IMR-90 (cell line): Measurements from ENCODE around the gene SRD5A3. TPM values are rescaled to one million over a fixed set of nuclear protein-coding genes. Genes with fewer than 3 reads are reported as not detected.

Experiments used
- ATAC-seq: fragments of 200-7000 bp; cut with Tn5 transposase; 2 replicates; pipeline ENCODE4 v1.9.1; 2020; ENCODE audit warnings: low read depth, mild to moderate bottlenecking, moderate library complexity
- BruUV-seq: library from RNA; stranded (reverse); fragments of 400-500 nt; replicated peaks from 2 replicates; lab custom pipeline; 2021; lab: Mats Ljungman, UMichigan
- CTCF ChIA-PET: fragments of 300-600 bp; formaldehyde crosslinking; extraction: SDS; loops from one replicate; lab custom pipeline; 2021; ENCODE audit warnings: antibody characterized with exemption; lab: Yijun Ruan, JAX
- POLR2A ChIA-PET: fragments of 300-600 bp; sonication (Branson Sonifier 250); formaldehyde crosslinking; loops from one replicate; lab custom pipeline; 2022; ENCODE audit warnings: antibody characterized with exemption; ENCODE audit not compliant: unreplicated experiment; lab: Charles Lee
- DNase-seq: peaks from one replicate; pipeline ENCODE4 v3.0.0; 2013
- H2AFZ ChIP-seq: replicated peaks from 2 replicates; pipeline ENCODE3; 2013; ENCODE audit warnings: low read length, mild to moderate bottlenecking; ENCODE audit not compliant: poor library complexity
- H2AK5ac ChIP-seq: 2 replicates; pipeline ENCODE4 v1.6.1; 2013; ENCODE audit warnings: low read depth, low read length, inconsistent platforms
- H2AK9ac ChIP-seq: replicated peaks from 2 replicates; pipeline ENCODE3; 2013; ENCODE audit warnings: mild to moderate bottlenecking, low read depth, low read length, moderate library complexity; ENCODE audit not compliant: poor library complexity
- H2BK120ac ChIP-seq: 2 replicates; pipeline ENCODE4 v1.6.1; 2013; ENCODE audit warnings: low read depth, low read length, inconsistent platforms
- H2BK15ac ChIP-seq: 3 replicates; pipeline ENCODE4 v1.6.1; 2013; ENCODE audit warnings: low read depth, low read length, inconsistent platforms
- H2BK20ac ChIP-seq: 2 replicates; pipeline ENCODE4 v1.6.1; 2013; ENCODE audit warnings: low read depth, mild to moderate bottlenecking, inconsistent platforms, low read length, moderate library complexity
- H2BK5ac ChIP-seq: 2 replicates; pipeline ENCODE4 v1.6.1; 2013; ENCODE audit warnings: mild to moderate bottlenecking, low read depth, low read length, inconsistent platforms; ENCODE audit not compliant: poor library complexity, severe bottlenecking
- H3K14ac ChIP-seq: replicated peaks from 2 replicates; pipeline ENCODE4 v1.6.1; 2013; ENCODE audit warnings: low read depth, low read length, inconsistent platforms
- H3K18ac ChIP-seq: 2 replicates; pipeline ENCODE4 v1.6.1; 2013; ENCODE audit warnings: low read depth, low read length, control low read depth
- H3K23ac ChIP-seq: 2 replicates; pipeline ENCODE4 v1.6.1; 2013; ENCODE audit warnings: low read depth, low read length, inconsistent platforms
- H3K27ac ChIP-seq: 2 replicates; pipeline ENCODE4 v1.5.1; 2013; ENCODE audit warnings: mild to moderate bottlenecking, control low read depth, low read length; ENCODE audit not compliant: insufficient read depth
- H3K27me3 ChIP-seq: 2 replicates; pipeline ENCODE4 v1.6.1; 2013; ENCODE audit warnings: low read length; ENCODE audit not compliant: control insufficient read depth, insufficient read depth
- H3K36me3 ChIP-seq: 2 replicates; pipeline ENCODE4 v1.6.1; 2013; ENCODE audit warnings: low read length, mixed read lengths; ENCODE audit not compliant: control insufficient read depth, insufficient read depth
- H3K4ac ChIP-seq: 2 replicates; pipeline ENCODE4 v1.6.1; 2013; ENCODE audit warnings: low read depth, low read length, inconsistent platforms
- H3K4me1 ChIP-seq: 2 replicates; pipeline ENCODE4 v1.6.1; 2013; ENCODE audit warnings: low read length, mixed read lengths; ENCODE audit not compliant: control insufficient read depth, insufficient read depth
- H3K4me2 ChIP-seq: 2 replicates; pipeline ENCODE4 v1.6.1; 2013; ENCODE audit warnings: low read depth, mild to moderate bottlenecking, control low read depth, low read length, moderate library complexity
- H3K4me3 ChIP-seq: 2 replicates; pipeline ENCODE4 v1.5.1; 2013; ENCODE audit warnings: low read depth, mild to moderate bottlenecking, control low read depth, low read length, moderate library complexity; ENCODE audit not compliant: insufficient read depth
- H3K56ac ChIP-seq: 2 replicates; pipeline ENCODE4 v1.6.1; 2013; ENCODE audit warnings: low read length, inconsistent platforms; ENCODE audit not compliant: insufficient read depth; ENCODE audit errors: extremely low read depth
- H3K79me1 ChIP-seq, 2 experiments: 2 replicates each; pipeline ENCODE4 v1.6.1; 2013; ENCODE audit warnings: low read length in 2 of 2, inconsistent platforms in 1 of 2, low read depth in 1 of 2
- H3K9ac ChIP-seq: 2 replicates; pipeline ENCODE4 v1.6.1; 2013; ENCODE audit warnings: low read depth, low read length, control low read depth
- H3K9me1 ChIP-seq: 2 replicates; pipeline ENCODE4 v1.6.1; 2013; ENCODE audit warnings: low read length, inconsistent platforms; ENCODE audit not compliant: insufficient read depth
- H3K9me3 ChIP-seq: 2 replicates; pipeline ENCODE4 v1.6.1; 2013; ENCODE audit warnings: low read length; ENCODE audit not compliant: control insufficient read depth, insufficient read depth
- H4K20me1 ChIP-seq: 2 replicates; pipeline ENCODE4 v1.6.1; 2013; ENCODE audit warnings: low read length, inconsistent platforms; ENCODE audit not compliant: insufficient read depth
- H4K5ac ChIP-seq: 2 replicates; pipeline ENCODE4 v1.6.1; 2013; ENCODE audit warnings: mild to moderate bottlenecking, low read depth, low read length, control low read depth
- H4K8ac ChIP-seq, 2 experiments: 2 replicates each; pipeline ENCODE4 v1.6.1; 2013; ENCODE audit warnings: low read depth in 2 of 2, low read length in 2 of 2, control low read depth in 1 of 2, inconsistent platforms in 1 of 2
- H4K91ac ChIP-seq: 2 replicates; pipeline ENCODE4 v1.6.1; 2013; ENCODE audit warnings: low read depth, low read length, inconsistent platforms; ENCODE audit not compliant: insufficient read depth
- BHLHE40 ChIP-seq: fragments of 150-350 bp; IDR thresholded peaks from 2 replicates; pipeline ENCODE4 v1.6.1; 2016; ENCODE audit warnings: mild to moderate bottlenecking, low read depth, low read length
- CEBPB ChIP-seq: IDR thresholded peaks from 2 replicates; pipeline ENCODE4 v1.6.1; 2012; ENCODE audit warnings: low read depth, low read length, improper control_type of control experiment
- NFE2L2 ChIP-seq: fragments of 150-350 bp; IDR thresholded peaks from 2 replicates; pipeline ENCODE4 v1.6.1; 2016; ENCODE audit warnings: low read depth, mild to moderate bottlenecking, low read length
- POLR2A ChIP-seq: IDR thresholded peaks from 2 replicates; pipeline ENCODE4 v1.6.1; 2012; ENCODE audit warnings: mild to moderate bottlenecking, low read depth, low read length
- WGBS, 2 experiments: methylation state at CpG; one replicate each; pipeline versions ENCODE4 v1.1.5 to v1.1.7; 2013; ENCODE audit warnings: missing lambda C conversion rate in 2 of 2; ENCODE audit not compliant: insufficient read length in 1 of 2; ENCODE audit errors: extremely low coverage in 2 of 2; 5-methylcytosine and 5-hydroxymethylcytosine counted together
- dilution Hi-C: fragments of 300-500 bp; cut with HindIII; formaldehyde crosslinking; loops from one replicate; pipeline ENCODE4 v1.14.3; 2018; ENCODE audit warnings: low sequenced_read_pairs; ENCODE audit not compliant: unreplicated experiment
- in situ Hi-C: fragments of 300-500 bp; cut with MboI; formaldehyde crosslinking; loops from 3 replicates; pipeline ENCODE4 v1.14.3; 2019; ENCODE audit warnings: low sequenced_read_pairs, inconsistent platforms, mixed read lengths
- intact Hi-C: fragments of 100-400 bp; cut with micrococcal nuclease; formaldehyde crosslinking; loops from 2 replicates; pipeline ENCODE4 v1.10.0; 2022
- polyA plus RNA-seq, 3 experiments: library from polyadenylated mRNA; depleted of rRNA; stranded (reverse); fragments of >200 nt; gene quantifications; 2 replicates each; pipeline ENCODE4 v1.2.3, GENCODE V29; 2012; ENCODE audit warnings: low replicate concordance in 1 of 3
- total RNA-seq: library from RNA; depleted of rRNA; stranded (reverse); fragments of >200 nt; gene quantifications from 2 replicates; pipeline ENCODE4 v1.2.3, GENCODE V29; 2012

SRD5A3 gene
- total and polyA plus RNA-seq, 2 of the 4 experiments (the other 2 are of a cell fraction) = 5.6 to 6.8 TPM

GRCh38 chr4:55347610-55348228 lies 1.7 kb downstream of the SRD5A3 start:
- no peaks in the 10 kb centered on the region for H3K36me3 ChIP-seq
- H3K9ac ChIP-seq = no peak overlapping the region
- H3K4ac ChIP-seq = peak overlapping the region; percentile 58; the same call in 1 of the 2 replicates
- H3K79me1 ChIP-seq = peaks cover 13 to 19% of the 10 kb centered on the region in 2 experiments; a peak in 3 of 4 replicates
- H3K4me2 ChIP-seq = peak overlapping the region; percentile 47; the same call in 1 of the 2 replicates
- dilution Hi-C loops (no loop called here), intact Hi-C loops (loop anchor here (2.0 to 5.0 kb wide), 6 partner anchors 90 to 955 kb away; partner anchors contain the start of genes CLOCK, EXOC1 and NMU), in situ Hi-C loops (loop anchor here (5.0 to 25.0 kb wide), 4 partner anchors 205 to 585 kb away; partner anchors contain the start of gene EXOC1)
- H3K4me3 ChIP-seq = no peak overlapping the region
- peak overlapping the region; percentile 61; the same call in 1 of the 2 replicates for H3K18ac ChIP-seq
- H4K5ac ChIP-seq = peak overlapping the region; percentile 38; the same call in 1 of the 2 replicates
- no peaks in the 10 kb centered on the region for H3K27me3 ChIP-seq
- H2BK20ac ChIP-seq = peak overlapping the region; percentile 76; the same call in 1 of the 2 replicates
- WGBS, 2 experiments = 90% methylated on average over 2 of the region's 3 CpGs; no CpG with 5 or more reads in 1 of the 2 experiments
- TF ChIP-seq BHLHE40 (no peak), NFE2L2 (no peak), POLR2A (no peak), CEBPB (peak; percentile 43)
- no peak overlapping the region for H2AFZ ChIP-seq
- CTCF ChIA-PET = no interaction called here
- peak overlapping the region; percentile 10; the same call in 1 of the 2 replicates for H3K23ac ChIP-seq
- H3K9me3 ChIP-seq = no peaks in the 10 kb centered on the region
- peaks cover 14% of the 10 kb centered on the region for H3K4me1 ChIP-seq
- no peaks in the 10 kb centered on the region for H3K9me1 ChIP-seq
- peak overlapping the region; percentile 63 for H2BK5ac ChIP-seq
- no peak overlapping the region for H2AK5ac ChIP-seq
- no peak overlapping the region for H3K27ac ChIP-seq
- no peaks in the 10 kb centered on the region for H4K20me1 ChIP-seq
- H2AK9ac ChIP-seq = no peak overlapping the region
- POLR2A ChIA-PET = no interaction called here
- H2BK15ac ChIP-seq = peak overlapping the region; percentile 86; the same call in 2 of the 3 replicates
- peak overlapping the region; percentile 31 to 52; a peak in 2 of 4 replicates for H4K8ac ChIP-seq
- ATAC-seq = no peak
- no TSS peak for BruUV-seq
- peak overlapping the region; percentile 69; the same call in 1 of the 2 replicates for H2BK120ac ChIP-seq
- H3K14ac ChIP-seq = 0 out of 2 replicates have a peak overlapping the region, but pooled peaks have one; percentile 57
- H4K91ac ChIP-seq = no peak overlapping the region
- DNase-seq = no peak
- H3K56ac ChIP-seq = no peak overlapping the region
